ENCODE data around the gene FMN1.

FMN1 gene

DNA sequence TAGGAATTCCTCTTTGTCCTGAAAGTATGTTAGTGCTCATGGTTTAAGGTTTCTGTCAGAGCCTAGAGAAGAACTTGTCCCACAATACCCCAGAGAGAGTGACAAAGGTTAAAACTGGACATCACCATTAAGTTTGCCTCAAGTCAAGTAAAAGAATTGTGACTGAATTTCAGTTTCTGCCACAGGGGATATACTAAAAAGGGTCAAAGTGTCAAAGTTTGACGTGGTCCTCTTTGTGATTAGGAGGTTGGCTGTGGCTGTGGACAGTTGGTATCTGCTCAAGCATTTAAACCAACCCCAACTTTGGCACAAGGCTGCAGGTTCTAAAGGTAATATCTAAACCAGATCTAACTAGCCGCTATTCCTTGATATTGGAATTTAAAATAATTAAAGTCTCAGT, 26.1 kb downstream of the FMN1 start:
- no peak for TF ChIP-seq FOXM1 (IDR thresholded peaks at IDR 0.05; ENCODE audit: borderline replicate concordance, low read depth)
- TF ChIP-seq EGR1 (IDR thresholded peaks at IDR 0.05): no peak
- no peak for TF ChIP-seq TCF12 (IDR thresholded peaks at IDR 0.05; ENCODE audit: low read depth)
- TF ChIP-seq CREB1 (IDR thresholded peaks at IDR 0.05; ENCODE audit: low read depth): no peak
- no peak for TF ChIP-seq TEAD4 (IDR thresholded peaks at IDR 0.05)
- TF ChIP-seq RAD21 (IDR thresholded peaks at IDR 0.05; ENCODE audit: low read depth): no peak
- no peak for TF ChIP-seq MAX (IDR thresholded peaks at IDR 0.05)
- TF ChIP-seq, protein P1, sequence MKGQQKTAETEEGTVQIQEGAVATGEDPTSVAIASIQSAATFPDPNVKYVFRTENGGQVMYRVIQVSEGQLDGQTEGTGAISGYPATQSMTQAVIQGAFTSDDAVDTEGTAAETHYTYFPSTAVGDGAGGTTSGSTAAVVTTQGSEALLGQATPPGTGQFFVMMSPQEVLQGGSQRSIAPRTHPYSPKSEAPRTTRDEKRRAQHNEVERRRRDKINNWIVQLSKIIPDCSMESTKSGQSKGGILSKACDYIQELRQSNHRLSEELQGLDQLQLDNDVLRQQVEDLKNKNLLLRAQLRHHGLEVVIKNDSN (IDR thresholded peaks at IDR 0.05): no peak
- TF ChIP-seq NFIC (IDR thresholded peaks at IDR 0.05): no peak
- TF ChIP-seq TAF1 (IDR thresholded peaks at IDR 0.05; ENCODE audit: low read depth): no peak
- no peak for TF ChIP-seq EP300 (IDR thresholded peaks at IDR 0.05; ENCODE audit: borderline replicate concordance)
- TF ChIP-seq YY1 (IDR thresholded peaks at IDR 0.05; ENCODE audit: low read depth): no peak
- TF ChIP-seq ZBTB7A (IDR thresholded peaks at IDR 0.05; ENCODE audit: low read depth): no peak
- TF ChIP-seq CEBPB (IDR thresholded peaks at IDR 0.05): no peak
- TF ChIP-seq REST (IDR thresholded peaks at IDR 0.05; ENCODE audit: low read depth): no peak

GRCh38 chr15:33163816-33164215, 30.7 kb downstream of the FMN1 start:
- TF ChIP-seq ZBTB7A (IDR thresholded peaks at IDR 0.05; ENCODE audit: low read depth): no peak
- TF ChIP-seq TAF1 (IDR thresholded peaks at IDR 0.05; ENCODE audit: low read depth): no peak
- TF ChIP-seq FOXM1 (IDR thresholded peaks at IDR 0.05; ENCODE audit: borderline replicate concordance, low read depth): no peak
- TF ChIP-seq CEBPB (IDR thresholded peaks at IDR 0.05): no peak
- TF ChIP-seq EGR1 (IDR thresholded peaks at IDR 0.05): no peak

- TF ChIP-seq TAF1 (IDR thresholded peaks at IDR 0.05; ENCODE audit: low read depth) (no peak), YY1 (IDR thresholded peaks at IDR 0.05; ENCODE audit: low read depth) (no peak)
Measured at GRCh38 chr15:33161209-33161608, 33.3 kb downstream of the FMN1 start.

DNA sequence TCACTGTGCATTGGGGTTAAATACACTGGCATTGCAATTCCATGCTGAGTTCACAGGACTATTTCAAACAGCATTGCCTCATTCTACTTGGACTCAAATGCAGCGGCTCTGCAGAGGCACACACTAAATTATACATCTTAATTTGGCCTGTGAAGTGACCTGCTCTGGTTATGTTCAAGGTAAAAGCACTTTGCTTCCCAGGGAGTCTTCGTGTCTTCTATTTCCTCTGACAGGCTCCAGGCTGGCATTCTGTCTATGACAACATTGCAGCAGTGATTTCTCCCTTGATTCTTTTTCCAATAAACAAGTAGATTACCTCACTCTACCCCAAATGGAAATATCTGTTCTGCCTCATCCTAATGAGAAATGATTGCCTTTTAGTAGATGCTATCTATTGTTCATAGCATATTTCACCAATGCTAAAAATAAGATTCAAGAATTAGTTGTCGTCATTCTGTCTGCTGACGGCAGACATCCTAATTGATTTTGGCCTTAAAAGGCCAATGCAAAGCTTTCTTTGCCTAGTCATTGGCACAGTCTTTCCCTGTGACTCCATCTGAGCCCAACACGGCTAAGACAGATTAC, 33.8 kb downstream of the FMN1 start:
- TF ChIP-seq CEBPB (IDR thresholded peaks at IDR 0.05): no peak
- TF ChIP-seq TEAD4 (IDR thresholded peaks at IDR 0.05): no peak
- TF ChIP-seq CREB1 (IDR thresholded peaks at IDR 0.05; ENCODE audit: low read depth): no peak
- no peak for TF ChIP-seq NFIC (IDR thresholded peaks at IDR 0.05)
- TF ChIP-seq REST (IDR thresholded peaks at IDR 0.05; ENCODE audit: low read depth): no peak
- no peak for TF ChIP-seq EGR1 (IDR thresholded peaks at IDR 0.05)
- TF ChIP-seq TCF12 (IDR thresholded peaks at IDR 0.05; ENCODE audit: low read depth): no peak
- no peak for TF ChIP-seq EP300 (IDR thresholded peaks at IDR 0.05; ENCODE audit: borderline replicate concordance)
- TF ChIP-seq TAF1 (IDR thresholded peaks at IDR 0.05; ENCODE audit: low read depth): no peak
- TF ChIP-seq YY1 (IDR thresholded peaks at IDR 0.05; ENCODE audit: low read depth): no peak
- no peak for TF ChIP-seq FOXM1 (IDR thresholded peaks at IDR 0.05; ENCODE audit: borderline replicate concordance, low read depth)
- TF ChIP-seq MAX (IDR thresholded peaks at IDR 0.05): no peak
- no peak for TF ChIP-seq ZBTB7A (IDR thresholded peaks at IDR 0.05; ENCODE audit: low read depth)

DNA sequence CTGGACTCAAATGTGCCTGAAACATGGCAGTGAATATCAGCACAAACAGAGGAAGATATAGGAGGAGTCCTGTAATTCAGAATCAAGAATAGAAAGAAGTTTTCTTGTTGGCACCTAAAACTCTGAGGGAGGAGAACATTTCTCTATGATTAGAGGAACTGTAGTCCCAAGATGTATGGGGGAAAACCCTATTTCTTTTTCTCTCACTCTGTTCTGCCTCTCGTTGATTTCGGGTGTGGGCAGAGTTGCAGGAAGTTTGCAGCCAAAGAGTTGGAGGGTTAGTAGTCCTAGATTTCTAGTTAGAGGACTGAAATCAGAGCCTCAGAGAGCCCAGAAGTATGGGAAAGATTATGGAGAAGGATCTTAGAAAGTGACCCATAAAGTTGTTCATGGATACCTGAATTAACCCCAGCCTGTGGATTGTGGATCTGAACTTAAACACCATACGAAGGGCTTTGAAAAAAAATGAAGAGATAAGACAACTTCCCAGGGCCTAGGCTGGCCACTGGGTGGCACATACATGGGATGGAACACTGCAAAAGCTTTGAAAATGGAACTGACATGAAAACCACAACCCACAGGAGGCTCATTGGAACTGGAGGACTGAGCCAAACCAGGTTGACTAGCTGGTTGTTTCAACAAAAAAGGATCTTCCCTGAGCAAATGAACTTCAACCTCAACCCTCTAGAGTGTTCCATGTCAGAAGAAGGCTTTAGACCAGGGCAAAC, 34.6 kb downstream of the FMN1 start:
- TF ChIP-seq TEAD4 (IDR thresholded peaks at IDR 0.05) (no peak), ZBTB7A (IDR thresholded peaks at IDR 0.05; ENCODE audit: low read depth) (no peak), YY1 (IDR thresholded peaks at IDR 0.05; ENCODE audit: low read depth) (no peak)

DNA sequence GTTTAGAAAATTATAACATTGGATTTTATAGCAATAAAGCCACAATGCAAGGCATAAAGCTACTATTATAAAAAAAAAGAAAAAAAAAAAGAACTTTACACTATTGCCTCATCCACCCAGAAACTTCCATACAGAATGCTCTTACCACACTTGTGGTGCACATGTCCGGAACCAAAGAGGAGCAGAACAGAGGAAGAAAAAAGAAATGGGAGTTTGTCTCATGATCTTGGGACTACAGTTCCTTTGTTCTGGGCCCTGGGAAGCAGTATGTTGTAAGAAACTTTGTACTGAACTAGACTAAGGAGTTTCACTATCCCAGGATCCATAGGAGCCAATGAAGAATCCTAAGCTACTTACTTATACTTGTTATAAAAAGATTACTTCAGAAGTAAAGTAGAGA, 36.1 kb downstream of the FMN1 start:
- no peak for TF ChIP-seq FOXM1 (IDR thresholded peaks at IDR 0.05; ENCODE audit: borderline replicate concordance, low read depth)
- no peak for TF ChIP-seq TCF12 (IDR thresholded peaks at IDR 0.05; ENCODE audit: low read depth)
- TF ChIP-seq CREB1 (IDR thresholded peaks at IDR 0.05; ENCODE audit: low read depth): no peak

All from Ishikawa (cell line).